NB4 (cell line): Measurements from ENCODE around the gene FTO.

ENCODE experiments used
- DNase-seq: peaks from one replicate; pipeline ENCODE4 v3.0.0; 2010; ENCODE audit warnings: low read depth
- H3K4me3 ChIP-seq: one replicate; pipeline ENCODE4 v1.5.1; 2011; ENCODE audit warnings: mild to moderate bottlenecking, low read depth, low read length, moderate library complexity
- MAX ChIP-seq: IDR thresholded peaks from 2 replicates; pipeline ENCODE4 v1.6.1; 2011; ENCODE audit warnings: low read depth, low read length
- MYC ChIP-seq: IDR thresholded peaks from 2 replicates; pipeline ENCODE4 v1.6.1; 2011; ENCODE audit warnings: low read depth, low read length
- POLR2A ChIP-seq: IDR thresholded peaks from 2 replicates; pipeline ENCODE4 v1.6.1; 2011; ENCODE audit warnings: mild to moderate bottlenecking; ENCODE audit not compliant: insufficient read length; ENCODE audit errors: extremely low read depth
- TF ChIP-seq, protein P1 (sequence below): IDR thresholded peaks from one replicate; pipeline ENCODE4 v1.5.1; 2012; ENCODE audit warnings: low read depth, low read length

Gene FTO

GRCh38 chr16:53913920-53914319 lies 210.0 kb downstream of the FTO start:
- H3K4me3 ChIP-seq: no peak overlapping the region
- no peak for DNase-seq
- no peak for TF ChIP-seq POLR2A
- TF ChIP-seq MYC: no peak
- TF ChIP-seq, protein P1, sequence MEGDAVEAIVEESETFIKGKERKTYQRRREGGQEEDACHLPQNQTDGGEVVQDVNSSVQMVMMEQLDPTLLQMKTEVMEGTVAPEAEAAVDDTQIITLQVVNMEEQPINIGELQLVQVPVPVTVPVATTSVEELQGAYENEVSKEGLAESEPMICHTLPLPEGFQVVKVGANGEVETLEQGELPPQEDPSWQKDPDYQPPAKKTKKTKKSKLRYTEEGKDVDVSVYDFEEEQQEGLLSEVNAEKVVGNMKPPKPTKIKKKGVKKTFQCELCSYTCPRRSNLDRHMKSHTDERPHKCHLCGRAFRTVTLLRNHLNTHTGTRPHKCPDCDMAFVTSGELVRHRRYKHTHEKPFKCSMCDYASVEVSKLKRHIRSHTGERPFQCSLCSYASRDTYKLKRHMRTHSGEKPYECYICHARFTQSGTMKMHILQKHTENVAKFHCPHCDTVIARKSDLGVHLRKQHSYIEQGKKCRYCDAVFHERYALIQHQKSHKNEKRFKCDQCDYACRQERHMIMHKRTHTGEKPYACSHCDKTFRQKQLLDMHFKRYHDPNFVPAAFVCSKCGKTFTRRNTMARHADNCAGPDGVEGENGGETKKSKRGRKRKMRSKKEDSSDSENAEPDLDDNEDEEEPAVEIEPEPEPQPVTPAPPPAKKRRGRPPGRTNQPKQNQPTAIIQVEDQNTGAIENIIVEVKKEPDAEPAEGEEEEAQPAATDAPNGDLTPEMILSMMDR: no peak
- no peak for TF ChIP-seq MAX

DNA sequence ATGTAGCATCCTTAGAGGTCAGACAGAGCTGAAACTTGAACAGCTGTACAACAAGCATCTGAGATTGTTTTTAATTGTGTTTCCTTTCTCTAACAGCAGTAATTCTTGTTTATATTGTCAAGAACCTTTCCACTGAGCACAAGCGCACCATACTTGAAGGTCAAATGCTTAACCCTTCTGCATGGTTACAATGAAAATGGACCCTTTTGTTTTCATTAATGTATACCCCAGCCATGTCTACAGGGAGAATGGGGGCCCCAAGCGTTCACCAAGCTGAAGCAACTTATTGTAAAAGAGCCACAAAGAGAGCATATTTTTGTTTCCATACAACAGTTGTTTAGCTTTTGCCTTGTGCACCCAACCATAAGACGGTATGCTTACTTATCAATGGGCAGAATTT lies 210.8 kb downstream of the FTO start:
- no peak for DNase-seq
- no peak for TF ChIP-seq MAX
- TF ChIP-seq, protein P1: no peak
- TF ChIP-seq POLR2A: no peak
- no peak for TF ChIP-seq MYC
- no peak overlapping the region for H3K4me3 ChIP-seq

- TF ChIP-seq MYC (no peak), POLR2A (no peak), MAX (no peak)
- TF ChIP-seq, protein P1: no peak
- H3K4me3 ChIP-seq: no peak overlapping the region
- DNase-seq: no peak
Observed at GRCh38 chr16:53915452-53916160, 211.7 kb downstream of the FTO start.

GRCh38 chr16:53920988-53921387 lies 217.0 kb downstream of the FTO start:
- no peak overlapping the region for H3K4me3 ChIP-seq
- TF ChIP-seq, protein P1: no peak
- no peak for TF ChIP-seq POLR2A
- TF ChIP-seq MAX: no peak
- TF ChIP-seq MYC: no peak
- DNase-seq: no peak

DNA sequence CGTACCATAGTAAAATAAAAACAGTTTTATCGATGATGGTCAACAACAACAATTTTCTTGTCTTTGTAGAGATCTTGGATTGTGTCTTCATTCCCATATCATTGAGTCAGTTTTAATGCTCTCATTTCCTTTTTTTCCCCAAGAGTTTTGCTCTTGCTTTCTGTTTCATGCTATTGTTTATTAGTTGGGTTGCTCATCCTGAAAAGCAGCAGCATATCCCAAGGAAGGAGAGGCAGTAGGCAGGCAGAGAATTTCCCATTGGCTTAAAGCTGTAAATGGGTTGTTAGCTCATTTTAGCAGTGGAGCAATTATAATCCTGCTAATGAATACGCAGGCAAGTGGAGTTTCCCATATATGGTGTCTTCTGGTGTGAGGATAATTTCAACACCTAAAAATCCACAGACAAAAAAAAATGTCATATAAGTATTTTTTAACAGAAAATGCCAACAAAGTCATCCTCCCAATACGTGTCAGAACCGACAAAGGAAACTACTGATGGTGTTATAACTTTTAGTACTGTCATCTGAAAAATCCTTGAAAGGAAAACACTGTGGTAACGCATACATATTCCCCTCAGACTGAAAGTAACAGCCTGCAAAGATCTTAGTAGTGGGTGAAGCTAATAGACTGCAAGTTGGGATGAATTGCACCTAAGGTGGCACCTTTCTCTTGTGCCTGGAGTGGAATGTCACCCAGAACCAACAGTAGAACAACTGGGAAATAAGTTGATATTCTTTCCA lies 218.3 kb downstream of the FTO start:
- TF ChIP-seq, protein P1: no peak
- no peak for TF ChIP-seq POLR2A
- no peak for TF ChIP-seq MAX
- no peak for TF ChIP-seq MYC
- no peak overlapping the region for H3K4me3 ChIP-seq
- DNase-seq: no peak
